Measurements from ENCODE around the gene DCT.
A peak's percentile ranks its signal among the peaks of the same experiment; 100 is the strongest.
"Not testable (repeated sequence)": the region's sequence is repeated elsewhere in the genome, so short reads cannot be mapped to it uniquely, and the experiment has no call there.

DCT gene

GRCh38 chr13:94515374-94515773 lies 35.9 kb upstream of the DCT start:
- POLR2A ChIA-PET, result no interaction called here
- peaks cover 0 to 3% (median 0%) of the 10 kb centered on the region in 5 experiments for H3K9me3 ChIP-seq (ENCODE audit: control extremely low read depth in 1 of 5, control insufficient read depth in 4 of 5, insufficient read depth in 2 of 5, low read depth in 1 of 5, low read length in 4 of 5)
- no peak overlapping the region for H3K4me3 ChIP-seq (ENCODE audit: control insufficient read depth in 1 of 7, extremely low read depth in 1 of 7, insufficient read depth in 4 of 7, low read depth in 2 of 7, low read length in 6 of 7)
- H3K27ac ChIP-seq (ENCODE audit: insufficient read depth in 1 of 2, low read depth in 1 of 2, low read length in 2 of 2, poor library complexity in 1 of 2, severe bottlenecking in 2 of 2), result no peak overlapping the region
- CTCF ChIA-PET, result interaction anchor here (1.5 kb wide), 1 partner anchor 15 kb away, joined by 4 read pairs; no protein-coding TSS in a partner anchor
- no peaks in the 10 kb centered on the region for H3K36me3 ChIP-seq (ENCODE audit: control insufficient read depth in 4 of 4, insufficient read depth in 4 of 4, low read length in 3 of 4)
- WGBS (ENCODE audit: insufficient coverage), result 95% methylated on average over 2 of the region's 2 CpGs
- H3K4me1 ChIP-seq (ENCODE audit: control extremely low read depth in 1 of 4, control insufficient read depth in 4 of 4, insufficient read depth in 4 of 4, low read length in 3 of 4), result no peaks in the 10 kb centered on the region
- no peaks in the 10 kb centered on the region for H3K27me3 ChIP-seq (replicated peaks in 2 of 5; ENCODE audit: control insufficient read depth in 4 of 5, insufficient read depth in 5 of 5, low read length in 4 of 5)
- no peak for DNase-seq

GRCh38 chr13:94513026-94513425 lies 33.5 kb upstream of the DCT start:
- Histone ChIP-seq H3K27me3 (replicated peaks in 2 of 5; ENCODE audit: control insufficient read depth in 4 of 5, insufficient read depth in 5 of 5, low read length in 4 of 5) (no peaks in the 10 kb centered on the region), H3K27ac (ENCODE audit: insufficient read depth in 1 of 2, low read depth in 1 of 2, low read length in 2 of 2, poor library complexity in 1 of 2, severe bottlenecking in 2 of 2) (no peak overlapping the region), H3K36me3 (ENCODE audit: control insufficient read depth in 4 of 4, insufficient read depth in 4 of 4, low read length in 3 of 4) (no peaks in the 10 kb centered on the region), H3K4me1 (ENCODE audit: control extremely low read depth in 1 of 4, control insufficient read depth in 4 of 4, insufficient read depth in 4 of 4, low read length in 3 of 4) (no peaks in the 10 kb centered on the region), H3K9me3 (ENCODE audit: control extremely low read depth in 1 of 5, control insufficient read depth in 4 of 5, insufficient read depth in 2 of 5, low read depth in 1 of 5, low read length in 4 of 5) (peaks cover 0 to 3% (median 0%) of the 10 kb centered on the region in 5 experiments), H3K4me3 (ENCODE audit: control insufficient read depth in 1 of 7, extremely low read depth in 1 of 7, insufficient read depth in 4 of 7, low read depth in 2 of 7, low read length in 6 of 7) (no peak overlapping the region)
- POLR2A ChIA-PET, result no interaction called here
- CTCF ChIA-PET, result no interaction called here
- peak in 1 of 3 donors; percentile 2 for DNase-seq
- 84% methylated on average over 2 of the region's 5 CpGs for WGBS (ENCODE audit: insufficient coverage)

- Histone ChIP-seq H3K27me3 (replicated peaks in 2 of 5; ENCODE audit: control insufficient read depth in 4 of 5, insufficient read depth in 5 of 5, low read length in 4 of 5) (no peaks in the 10 kb centered on the region), H3K9me3 (ENCODE audit: control extremely low read depth in 1 of 5, control insufficient read depth in 4 of 5, insufficient read depth in 2 of 5, low read depth in 1 of 5, low read length in 4 of 5) (no peaks in the 10 kb centered on the region), H3K36me3 (ENCODE audit: control insufficient read depth in 4 of 4, insufficient read depth in 4 of 4, low read length in 3 of 4) (no peaks in the 10 kb centered on the region), H3K27ac (ENCODE audit: insufficient read depth in 1 of 2, low read depth in 1 of 2, low read length in 2 of 2, poor library complexity in 1 of 2, severe bottlenecking in 2 of 2) (no peak overlapping the region), H3K4me3 (ENCODE audit: control insufficient read depth in 1 of 7, extremely low read depth in 1 of 7, insufficient read depth in 4 of 7, low read depth in 2 of 7, low read length in 6 of 7) (no peak overlapping the region), H3K4me1 (ENCODE audit: control extremely low read depth in 1 of 4, control insufficient read depth in 4 of 4, insufficient read depth in 4 of 4, low read length in 3 of 4) (no peaks in the 10 kb centered on the region)
- POLR2A ChIA-PET, result no interaction called here
- 67% methylated on average over 1 of the region's 1 CpG for WGBS (ENCODE audit: insufficient coverage)
- no peak for DNase-seq
- CTCF ChIA-PET, result no interaction called here
These were observed 26.2 kb upstream of the DCT start for GRCh38 chr13:94505730-94506129.

- ChIA-PET CTCF (no interaction called here), POLR2A (interaction anchor here (0.6 kb wide), 1 partner anchor 1500 kb away, joined by 5 read pairs; no protein-coding TSS in a partner anchor)
- no peak for DNase-seq
- Histone ChIP-seq H3K36me3 (ENCODE audit: control insufficient read depth in 4 of 4, insufficient read depth in 4 of 4, low read length in 3 of 4) (no peaks in the 10 kb centered on the region), H3K9me3 (ENCODE audit: control extremely low read depth in 1 of 5, control insufficient read depth in 4 of 5, insufficient read depth in 2 of 5, low read depth in 1 of 5, low read length in 4 of 5) (no peaks in the 10 kb centered on the region), H3K4me3 (ENCODE audit: control insufficient read depth in 1 of 7, extremely low read depth in 1 of 7, insufficient read depth in 4 of 7, low read depth in 2 of 7, low read length in 6 of 7) (no peak overlapping the region), H3K27ac (ENCODE audit: insufficient read depth in 1 of 2, low read depth in 1 of 2, low read length in 2 of 2, poor library complexity in 1 of 2, severe bottlenecking in 2 of 2) (no peak overlapping the region), H3K4me1 (ENCODE audit: control extremely low read depth in 1 of 4, control insufficient read depth in 4 of 4, insufficient read depth in 4 of 4, low read length in 3 of 4) (no peaks in the 10 kb centered on the region), H3K27me3 (replicated peaks in 2 of 5; ENCODE audit: control insufficient read depth in 4 of 5, insufficient read depth in 5 of 5, low read length in 4 of 5) (no peaks in the 10 kb centered on the region)
These were observed 24.4 kb upstream of the DCT start for GRCh38 chr13:94503851-94504250.

- WGBS (ENCODE audit: insufficient coverage), result 98% methylated on average over 4 of the region's 4 CpGs
- H3K27me3 ChIP-seq (replicated peaks in 2 of 5; ENCODE audit: control insufficient read depth in 4 of 5, insufficient read depth in 5 of 5, low read length in 4 of 5); H3K27ac ChIP-seq (ENCODE audit: insufficient read depth in 1 of 2, low read depth in 1 of 2, low read length in 2 of 2, poor library complexity in 1 of 2, severe bottlenecking in 2 of 2); CTCF ChIA-PET; DNase-seq; H3K4me1 ChIP-seq (ENCODE audit: control extremely low read depth in 1 of 4, control insufficient read depth in 4 of 4, insufficient read depth in 4 of 4, low read length in 3 of 4); H3K36me3 ChIP-seq (ENCODE audit: control insufficient read depth in 4 of 4, insufficient read depth in 4 of 4, low read length in 3 of 4); POLR2A ChIA-PET; H3K4me3 ChIP-seq (ENCODE audit: control insufficient read depth in 1 of 7, extremely low read depth in 1 of 7, insufficient read depth in 4 of 7, low read depth in 2 of 7, low read length in 6 of 7); H3K9me3 ChIP-seq (ENCODE audit: control extremely low read depth in 1 of 5, control insufficient read depth in 4 of 5, insufficient read depth in 2 of 5, low read depth in 1 of 5, low read length in 4 of 5): not testable (repeated sequence)
These were observed 19.3 kb upstream of the DCT start for GRCh38 chr13:94498831-94499230.

- no peak for DNase-seq
- peaks cover 0 to 4% (median 0%) of the 10 kb centered on the region in 5 experiments for H3K9me3 ChIP-seq (ENCODE audit: control extremely low read depth in 1 of 5, control insufficient read depth in 4 of 5, insufficient read depth in 2 of 5, low read depth in 1 of 5, low read length in 4 of 5)
- H3K36me3 ChIP-seq (ENCODE audit: control insufficient read depth in 4 of 4, insufficient read depth in 4 of 4, low read length in 3 of 4), result no peaks in the 10 kb centered on the region
- H3K4me3 ChIP-seq (ENCODE audit: control insufficient read depth in 1 of 7, extremely low read depth in 1 of 7, insufficient read depth in 4 of 7, low read depth in 2 of 7, low read length in 6 of 7), result no peak overlapping the region
- H3K27ac ChIP-seq (ENCODE audit: insufficient read depth in 1 of 2, low read depth in 1 of 2, low read length in 2 of 2, poor library complexity in 1 of 2, severe bottlenecking in 2 of 2), result no peak overlapping the region
- ChIA-PET CTCF (no interaction called here), POLR2A (no interaction called here)
- no peaks in the 10 kb centered on the region for H3K27me3 ChIP-seq (replicated peaks in 2 of 5; ENCODE audit: control insufficient read depth in 4 of 5, insufficient read depth in 5 of 5, low read length in 4 of 5)
- WGBS (ENCODE audit: insufficient coverage), result no CpG with 5 or more reads among the region's 3 CpGs
- H3K4me1 ChIP-seq (ENCODE audit: control extremely low read depth in 1 of 4, control insufficient read depth in 4 of 4, insufficient read depth in 4 of 4, low read length in 3 of 4), result no peaks in the 10 kb centered on the region
These were observed 16.3 kb upstream of the DCT start for GRCh38 chr13:94495806-94496205.

- Histone ChIP-seq H3K36me3 (ENCODE audit: control insufficient read depth in 4 of 4, insufficient read depth in 4 of 4, low read length in 3 of 4) (no peaks in the 10 kb centered on the region), H3K27me3 (replicated peaks in 2 of 5; ENCODE audit: control insufficient read depth in 4 of 5, insufficient read depth in 5 of 5, low read length in 4 of 5) (no peaks in the 10 kb centered on the region), H3K27ac (ENCODE audit: insufficient read depth in 1 of 2, low read depth in 1 of 2, low read length in 2 of 2, poor library complexity in 1 of 2, severe bottlenecking in 2 of 2) (no peak overlapping the region), H3K4me3 (ENCODE audit: control insufficient read depth in 1 of 7, extremely low read depth in 1 of 7, insufficient read depth in 4 of 7, low read depth in 2 of 7, low read length in 6 of 7) (no peak overlapping the region), H3K4me1 (ENCODE audit: control extremely low read depth in 1 of 4, control insufficient read depth in 4 of 4, insufficient read depth in 4 of 4, low read length in 3 of 4) (no peaks in the 10 kb centered on the region), H3K9me3 (ENCODE audit: control extremely low read depth in 1 of 5, control insufficient read depth in 4 of 5, insufficient read depth in 2 of 5, low read depth in 1 of 5, low read length in 4 of 5) (peaks cover 0 to 4% (median 0%) of the 10 kb centered on the region in 5 experiments)
- 64% methylated on average over 2 of the region's 2 CpGs for WGBS (ENCODE audit: insufficient coverage)
- ChIA-PET CTCF (no interaction called here), POLR2A (no interaction called here)
- no peak for DNase-seq
These were observed 14.5 kb upstream of the DCT start for GRCh38 chr13:94494026-94494425.
